ENCODE results near the gene RTRAF.

- TF ChIP-seq CTCF (IDR thresholded peaks at IDR 0.05) (no peak), POLR2A (IDR thresholded peaks at IDR 0.05) (no peak), EP300 (IDR thresholded peaks at IDR 0.05) (no peak)
Measured at GRCh38 chr14:52040598-52040997, 51.3 kb downstream of the RTRAF start.
